ENCODE data around the gene GSTA4. TPM values are rescaled to one million over a fixed set of nuclear protein-coding genes. Genes with fewer than 3 reads are reported as not detected.
"Not testable (repeated sequence)": the region's sequence is repeated elsewhere in the genome, so short reads cannot be mapped to it uniquely, and the experiment has no call there.

GSTA4 gene
- total RNA-seq, 6 donors from 2014 or later, result 29.0 to 151 (median 80.8) TPM

DNA sequence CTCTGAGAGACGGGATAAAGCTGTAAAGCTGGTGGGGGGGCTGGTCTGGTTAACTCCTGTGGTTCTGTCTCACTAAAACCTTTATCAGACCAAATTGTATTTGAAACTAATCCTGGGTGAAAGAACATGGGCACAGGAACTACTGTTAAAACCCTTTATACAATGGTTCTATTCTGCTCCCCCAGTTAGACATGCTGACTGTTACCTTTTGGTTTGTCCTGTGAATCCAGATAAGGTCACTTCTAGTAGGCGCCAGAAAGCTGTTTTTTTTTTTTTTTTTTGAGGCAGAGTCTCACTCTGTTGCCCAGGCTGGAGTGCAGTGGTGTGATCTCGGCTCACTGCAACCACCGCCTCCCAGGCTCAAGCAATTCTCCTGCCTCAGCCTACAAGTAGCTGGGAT lies 29.7 kb downstream of the GSTA4 start:
- 80 to 88% methylated on average over 4 of the region's 4 CpGs for WGBS, 2 donors
- Histone ChIP-seq H3K36me3 (no peaks in the 10 kb centered on the region), H3K27me3 (no peaks in the 10 kb centered on the region), H3K27ac (no peak overlapping the region), H3K4me1 (no peaks in the 10 kb centered on the region), H3K9me3 (no peaks in the 10 kb centered on the region), H3K4me3 (no peak overlapping the region)
- DNase-seq (no peak), ATAC-seq (ENCODE audit: low FRiP score in 2 of 2) (no peak)
- TF ChIP-seq EP300 (IDR thresholded peaks at IDR 0.05) (no peak), POLR2A (IDR thresholded peaks at IDR 0.05) (no peak), POLR2AphosphoS5 (IDR thresholded peaks at IDR 0.05) (no peak)
- TF ChIP-seq, protein P1, sequence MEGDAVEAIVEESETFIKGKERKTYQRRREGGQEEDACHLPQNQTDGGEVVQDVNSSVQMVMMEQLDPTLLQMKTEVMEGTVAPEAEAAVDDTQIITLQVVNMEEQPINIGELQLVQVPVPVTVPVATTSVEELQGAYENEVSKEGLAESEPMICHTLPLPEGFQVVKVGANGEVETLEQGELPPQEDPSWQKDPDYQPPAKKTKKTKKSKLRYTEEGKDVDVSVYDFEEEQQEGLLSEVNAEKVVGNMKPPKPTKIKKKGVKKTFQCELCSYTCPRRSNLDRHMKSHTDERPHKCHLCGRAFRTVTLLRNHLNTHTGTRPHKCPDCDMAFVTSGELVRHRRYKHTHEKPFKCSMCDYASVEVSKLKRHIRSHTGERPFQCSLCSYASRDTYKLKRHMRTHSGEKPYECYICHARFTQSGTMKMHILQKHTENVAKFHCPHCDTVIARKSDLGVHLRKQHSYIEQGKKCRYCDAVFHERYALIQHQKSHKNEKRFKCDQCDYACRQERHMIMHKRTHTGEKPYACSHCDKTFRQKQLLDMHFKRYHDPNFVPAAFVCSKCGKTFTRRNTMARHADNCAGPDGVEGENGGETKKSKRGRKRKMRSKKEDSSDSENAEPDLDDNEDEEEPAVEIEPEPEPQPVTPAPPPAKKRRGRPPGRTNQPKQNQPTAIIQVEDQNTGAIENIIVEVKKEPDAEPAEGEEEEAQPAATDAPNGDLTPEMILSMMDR (IDR thresholded peaks at IDR 0.05), result no peak

DNA sequence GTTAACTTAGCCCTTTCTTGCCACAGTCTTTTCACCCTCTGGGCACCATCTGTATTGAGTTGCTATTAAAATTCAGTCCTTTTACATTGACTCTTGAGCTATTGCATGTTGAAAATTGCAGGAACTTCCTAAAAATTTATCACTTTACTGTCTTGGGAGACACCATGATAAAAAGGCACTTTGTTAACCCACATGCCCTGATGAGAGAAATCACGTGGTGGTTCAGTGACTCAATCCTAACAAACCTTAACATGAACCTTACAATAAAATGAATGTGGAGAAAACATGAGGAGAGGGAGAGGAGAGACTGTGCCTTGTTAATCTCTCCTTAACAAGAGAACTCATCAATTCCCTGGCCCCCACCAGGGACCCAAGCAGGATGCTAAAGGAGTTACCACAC lies 30.8 kb downstream of the GSTA4 start:
- DNase-seq, result no peak
- Histone ChIP-seq H3K27ac (no peak overlapping the region), H3K27me3 (no peaks in the 10 kb centered on the region), H3K4me3 (no peak overlapping the region), H3K4me1 (no peaks in the 10 kb centered on the region), H3K9me3 (no peaks in the 10 kb centered on the region), H3K36me3 (no peaks in the 10 kb centered on the region)
- no peak for ATAC-seq (ENCODE audit: low FRiP score in 2 of 2)
- TF ChIP-seq POLR2A (IDR thresholded peaks at IDR 0.05), result no peak
- no peak for TF ChIP-seq EP300 (IDR thresholded peaks at IDR 0.05)
- TF ChIP-seq, protein P1 (IDR thresholded peaks at IDR 0.05), result no peak
- no peak for TF ChIP-seq POLR2AphosphoS5 (IDR thresholded peaks at IDR 0.05)
- 61 to 68% methylated on average over 1 of the region's 1 CpG for WGBS, 2 donors

DNA sequence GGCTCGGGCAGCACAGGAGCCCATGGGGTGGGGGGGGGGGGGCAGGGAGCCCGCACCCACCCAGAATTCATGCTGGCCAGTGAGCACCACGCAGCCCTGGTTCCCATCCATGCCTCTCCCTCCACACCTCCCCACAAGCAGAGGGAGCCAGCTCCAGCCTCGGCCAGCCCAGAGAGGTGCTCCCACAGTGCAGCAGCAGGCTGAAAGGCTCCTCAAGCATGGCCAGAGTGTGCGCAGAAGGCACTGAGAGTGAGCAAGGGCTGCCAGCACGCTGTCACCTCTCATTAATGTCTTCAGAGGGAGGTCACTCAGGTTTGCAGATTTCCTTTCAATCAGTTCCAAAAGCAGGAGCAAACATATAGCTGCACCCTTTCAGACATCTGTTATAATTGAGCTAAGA lies 32.4 kb downstream of the GSTA4 start:
- H3K36me3 ChIP-seq, result no peaks in the 10 kb centered on the region
- TF ChIP-seq EP300 (IDR thresholded peaks at IDR 0.05) (no peak), POLR2A (IDR thresholded peaks at IDR 0.05) (no peak), POLR2AphosphoS5 (IDR thresholded peaks at IDR 0.05) (no peak)
- TF ChIP-seq, protein P1 (IDR thresholded peaks at IDR 0.05), result no peak
- no peak overlapping the region for H3K27ac ChIP-seq
- H3K9me3 ChIP-seq, result no peaks in the 10 kb centered on the region
- 63 to 91% methylated on average over 1 to 5 of the region's 6 CpGs for WGBS, 2 donors
- ATAC-seq (ENCODE audit: low FRiP score in 2 of 2) (no peak), DNase-seq (no peak)
- no peak overlapping the region for H3K4me3 ChIP-seq
- no peaks in the 10 kb centered on the region for H3K4me1 ChIP-seq
- no peaks in the 10 kb centered on the region for H3K27me3 ChIP-seq

DNA sequence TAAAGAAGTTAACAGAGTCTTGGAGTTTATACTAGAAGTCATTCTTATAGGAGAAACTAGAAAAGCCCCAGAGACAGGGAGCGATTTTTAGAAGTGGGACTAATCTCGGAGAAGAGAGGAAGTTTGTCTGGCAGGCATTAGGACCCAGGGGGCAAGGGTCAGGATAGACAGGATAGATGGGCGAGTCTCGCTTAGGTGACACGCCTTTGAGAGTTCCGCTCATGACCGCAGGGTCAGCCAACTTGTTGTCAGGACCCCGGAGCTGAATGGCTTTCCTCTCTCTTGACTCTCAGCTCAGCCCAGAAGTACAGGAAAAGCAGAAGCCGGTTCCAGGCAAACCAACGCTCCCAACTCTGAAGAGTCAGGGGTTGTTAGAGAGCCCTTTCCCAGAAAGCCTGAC lies 34.1 kb downstream of the GSTA4 start:
- H3K9me3 ChIP-seq; H3K27me3 ChIP-seq; DNase-seq; ATAC-seq (ENCODE audit: low FRiP score in 2 of 2); H3K27ac ChIP-seq; H3K36me3 ChIP-seq; H3K4me1 ChIP-seq; H3K4me3 ChIP-seq: not testable (repeated sequence)
- 61 to 79% methylated on average over 10 of the region's 10 CpGs for WGBS, 2 donors

DNA sequence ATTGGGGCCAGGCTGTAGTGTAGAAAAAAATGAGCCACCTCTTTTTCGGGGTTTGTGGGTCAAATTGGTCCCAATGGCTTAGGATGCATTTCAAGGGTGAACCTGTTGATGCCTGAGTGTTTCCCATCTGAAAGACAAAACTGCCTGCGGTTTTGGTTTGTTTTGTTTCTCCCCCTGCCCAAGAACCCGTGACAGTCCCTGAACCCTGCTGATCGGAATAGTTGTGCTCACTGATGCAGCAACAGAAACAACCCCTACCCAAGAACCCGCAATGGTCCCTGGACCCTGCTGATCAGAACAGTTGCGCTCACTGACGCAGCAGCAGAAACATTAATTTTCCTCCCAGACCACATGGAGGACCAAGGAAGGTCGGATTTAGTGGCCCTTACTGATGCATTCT lies 34.9 kb downstream of the GSTA4 start:
- WGBS, 2 donors, result 85 to 86% methylated on average over 7 to 8 of the region's 8 CpGs
- not testable (repeated sequence) for H3K9me3 ChIP-seq; DNase-seq; H3K4me1 ChIP-seq; H3K4me3 ChIP-seq; H3K27ac ChIP-seq; ATAC-seq (ENCODE audit: low FRiP score in 2 of 2); H3K27me3 ChIP-seq; H3K36me3 ChIP-seq

DNA sequence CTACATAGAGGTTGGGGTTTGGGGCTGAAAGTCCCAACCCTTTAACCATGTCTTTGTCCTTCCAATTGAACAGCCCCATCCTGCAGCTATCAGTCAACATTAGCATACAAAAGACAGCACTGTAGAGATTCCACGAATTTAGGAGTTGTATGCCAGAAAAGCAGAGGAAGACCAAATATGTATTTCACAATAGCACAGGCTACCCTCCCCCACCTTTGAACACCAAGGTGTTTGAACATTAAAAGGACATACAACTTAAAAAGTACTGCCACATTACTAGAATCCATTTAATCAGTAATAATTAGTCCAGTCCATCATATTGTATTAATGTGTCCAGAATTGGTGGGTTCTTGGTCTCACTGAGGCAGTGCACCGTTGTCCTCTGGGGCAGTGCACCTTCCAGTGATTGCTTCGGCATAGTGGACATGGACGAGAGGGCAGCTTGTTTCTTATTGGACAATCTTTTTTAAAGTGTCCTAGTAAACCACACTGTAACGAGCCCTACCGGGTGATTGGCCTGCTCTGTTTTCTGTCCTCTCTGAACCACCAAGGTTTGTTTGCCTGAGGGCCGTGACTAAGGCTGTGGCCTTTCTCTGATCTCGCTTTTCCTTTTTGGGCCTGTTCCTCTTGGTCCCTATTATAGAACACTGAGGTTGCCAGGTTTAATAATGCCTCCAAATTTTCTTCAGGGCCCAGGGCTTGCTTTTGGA lies 36.4 kb downstream of the GSTA4 start:
- Histone ChIP-seq H3K9me3 (no peaks in the 10 kb centered on the region), H3K4me3 (no peak overlapping the region), H3K27ac (no peak overlapping the region), H3K27me3 (no peaks in the 10 kb centered on the region), H3K4me1 (no peaks in the 10 kb centered on the region), H3K36me3 (no peaks in the 10 kb centered on the region)
- DNase-seq (no peak), ATAC-seq (ENCODE audit: low FRiP score in 2 of 2) (no peak)
- TF ChIP-seq POLR2A (IDR thresholded peaks at IDR 0.05) (no peak), POLR2AphosphoS5 (IDR thresholded peaks at IDR 0.05) (no peak), EP300 (IDR thresholded peaks at IDR 0.05) (no peak)
- TF ChIP-seq, protein P1 (IDR thresholded peaks at IDR 0.05), result no peak
- WGBS, 2 donors, result 68 to 80% methylated on average over 8 of the region's 8 CpGs

Data from upper lobe of left lung (tissue), 6 donors.